HepG2 (cell line): ENCODE data around the gene DLX1. TPM values are rescaled to one million over a fixed set of nuclear protein-coding genes. Genes with fewer than 3 reads are reported as not detected.
A peak's percentile ranks its signal among the peaks of the same experiment; 100 is the strongest.

ENCODE experiments used
- DNMT1 ChIP-seq: sonication (generic); formaldehyde crosslinking; IDR thresholded peaks from 2 replicates; pipeline ENCODE4 v1.5.1; 2020; ENCODE audit warnings: mild to moderate bottlenecking, missing genetic modification reagents
- E2F5 ChIP-seq: sonication (generic); formaldehyde crosslinking; conservative IDR thresholded peaks from 2 replicates; pipeline ENCODE4 v1.4.0; 2020; ENCODE audit warnings: missing genetic modification reagents
- JUNB ChIP-seq: sonication (generic); formaldehyde crosslinking; IDR thresholded peaks from 2 replicates; pipeline ENCODE4 v1.8.0; 2022; ENCODE audit warnings: missing genetic modification reagents, mild to moderate bottlenecking, borderline replicate concordance
- JUND ChIP-seq: sonication (generic); formaldehyde crosslinking; IDR thresholded peaks from 2 replicates; pipeline ENCODE4 v1.8.0; 2022; ENCODE audit warnings: mild to moderate bottlenecking, missing genetic modification reagents
- PTBP1 ChIP-seq: fragments of 200-400 bp; formaldehyde crosslinking; IDR thresholded peaks from 2 replicates; pipeline ENCODE4 v1.6.1; 2018; ENCODE audit warnings: low read length, low read depth; ENCODE audit not compliant: poor library complexity, severe bottlenecking
- SOX5 ChIP-seq: IDR thresholded peaks from 2 replicates; pipeline ENCODE4 v1.6.1; 2016; ENCODE audit warnings: borderline replicate concordance
- SRSF9 ChIP-seq: fragments of 200-400 bp; formaldehyde crosslinking; IDR thresholded peaks from 2 replicates; pipeline ENCODE4 v1.6.1; 2018; ENCODE audit warnings: borderline replicate concordance, mild to moderate bottlenecking, low read depth, low read length; ENCODE audit not compliant: insufficient read depth, poor library complexity, severe bottlenecking
- SYNCRIP ChIP-seq: fragments of 200-400 bp; formaldehyde crosslinking; IDR thresholded peaks from 2 replicates; pipeline ENCODE4 v1.6.1; 2018; ENCODE audit warnings: mild to moderate bottlenecking, low read depth, low read length; ENCODE audit not compliant: insufficient read depth
- THAP11 ChIP-seq: IDR thresholded peaks from 2 replicates; pipeline ENCODE4 v1.6.1; 2016; ENCODE audit warnings: missing biosample characterization, missing genetic modification reagents
- ZBTB26 ChIP-seq: IDR thresholded peaks from 2 replicates; pipeline ENCODE4 v1.6.1; 2016; ENCODE audit warnings: missing compliant biosample characterization, missing genetic modification reagents, borderline replicate concordance
- ZNF10 ChIP-seq: sonication (generic); formaldehyde crosslinking; IDR thresholded peaks from 2 replicates; pipeline ENCODE4 v1.4.0; 2020; ENCODE audit warnings: mild to moderate bottlenecking, low read depth, missing genetic modification reagents, borderline replicate concordance
- ZNF329 ChIP-seq: sonication (generic); formaldehyde crosslinking; IDR thresholded peaks from 2 replicates; pipeline ENCODE4 v1.9.0; 2021; ENCODE audit warnings: low read depth, mild to moderate bottlenecking, missing genetic modification reagents
- ZNF446 ChIP-seq: sonication (generic); formaldehyde crosslinking; IDR thresholded peaks from 2 replicates; pipeline ENCODE4 v1.5.0; 2020; ENCODE audit warnings: mild to moderate bottlenecking, missing genetic modification reagents
- ZNF562 ChIP-seq: sonication (generic); formaldehyde crosslinking; IDR thresholded peaks from 2 replicates; pipeline ENCODE4 v1.8.0; 2022; ENCODE audit warnings: missing genetic modification reagents, borderline replicate concordance
- ZNF574 ChIP-seq: sonication (generic); formaldehyde crosslinking; IDR thresholded peaks from 2 replicates; pipeline ENCODE4 v1.4.0; 2020; ENCODE audit warnings: missing genetic modification reagents
- ZNF687 ChIP-seq: sonication (generic); formaldehyde crosslinking; IDR thresholded peaks from 2 replicates; pipeline ENCODE4 v1.5.1; 2020; ENCODE audit warnings: mild to moderate bottlenecking, missing genetic modification reagents, moderate library complexity
- polyA plus RNA-seq, 8 experiments: library from polyadenylated mRNA; depleted of rRNA in 3 of 8; stranded (reverse) in 7 of 8; unstranded in 1 of 8; fragments of >200 nt; fragmentation: Illumina TruSeq in 4 of 8; extraction: Trizol in 4 of 8; gene quantifications; 2 replicates each; pipeline versions ENCODE4 v1.2.1 to v1.2.3, GENCODE V29; 2011 to 2016; ENCODE audit warnings: low read depth in 4 of 8, missing spikeins in 1 of 8, mixed read lengths in 1 of 8; ENCODE audit not compliant: insufficient read depth in 1 of 8
- total RNA-seq, 5 experiments: library from RNA; depleted of rRNA; stranded (reverse); fragments of >200 nt; fragmentation: Illumina TruSeq; extraction: Trizol; gene quantifications; 2 replicates each; pipeline ENCODE4 v1.2.3, GENCODE V29; 2016; ENCODE audit warnings: low read depth in 1 of 5

The DLX1 gene
- total and polyA plus RNA-seq, 2 of the 13 experiments (the other 11 are each of a cell fraction or from before 2014, with no cell fraction given) = 0.18 to 0.86 TPM

GRCh38 chr2:172098650-172099471 is 13.6 kb downstream of the DLX1 start (continued):
- TF ChIP-seq ZNF687 (CRISPR knock-in tag) (peak; percentile 87), ZNF574 (CRISPR knock-in tag) (peak; percentile 46), JUND (peak; percentile 10; the same call in 1 of the 2 replicates), DNMT1 (no peak), ZNF10 (CRISPR knock-in tag) (no peak), SRSF9 (no peak), E2F5 (CRISPR knock-in tag) (no peak; the same call in 1 of the 2 replicates), SYNCRIP (no peak), ZNF562 (CRISPR knock-in tag) (no peak), ZNF446 (0 out of 2 replicates have a peak, but pooled peaks have one; percentile 35), THAP11 (CRISPR knock-in tag) (peak; percentile 40; the same call in 1 of the 2 replicates), ZNF329 (0 out of 2 replicates have a peak, but pooled peaks have one; percentile 36), PTBP1 (peak; percentile 73), JUNB (CRISPR knock-in tag) (no peak), ZBTB26 (CRISPR knock-in tag) (no peak), SOX5 (CRISPR knock-in tag) (no peak)
